ENCODE data around the gene DND1. TPM values are rescaled to one million over a fixed set of nuclear protein-coding genes. Genes with fewer than 3 reads are reported as not detected.

The DND1 gene
- total RNA-seq, 1 experiment from 2014 or later, result 1.8 TPM

DNA sequence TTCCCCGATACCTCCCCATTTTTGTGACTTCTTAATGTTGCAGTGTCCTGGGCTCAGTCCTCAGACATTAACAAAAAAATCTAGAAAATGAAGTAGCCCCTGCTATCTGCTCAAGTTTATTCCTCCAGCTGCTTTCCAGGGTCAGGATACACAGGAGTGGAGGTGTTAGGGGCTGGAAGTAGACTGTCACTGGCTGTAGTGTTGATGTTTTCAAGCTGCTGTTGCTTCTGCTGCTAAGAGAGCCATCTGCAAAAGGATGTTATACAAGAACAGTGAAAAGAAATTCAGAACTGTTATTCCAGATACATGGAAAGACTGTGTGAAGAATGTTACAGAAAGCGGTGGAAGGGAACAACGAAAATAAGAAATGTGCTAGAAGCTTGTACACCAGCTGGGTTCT lies 51.1 kb downstream of the DND1 start:
- BruUV-seq (replicated peaks), result no TSS peak
- in situ Hi-C loops (cut with HindIII; ENCODE audit: low pct_unique_long_range_greater_than_20kb, low sequenced_read_pairs) (no loop called here), intact Hi-C loops (cut with micrococcal nuclease; ENCODE audit: unreplicated experiment) (no loop called here)
- no peaks in the 10 kb centered on the region for H3K36me3 ChIP-seq (ENCODE audit: control insufficient read depth, insufficient read depth, low read length)
- no peaks in the 10 kb centered on the region for H3K4me1 ChIP-seq (ENCODE audit: control insufficient read depth, insufficient read depth, low read length)
- H3K9me3 ChIP-seq (ENCODE audit: control insufficient read depth, insufficient read depth, low read depth, low read length), result peaks cover 6% of the 10 kb centered on the region; the same call in 1 of the 2 replicates
- no peaks in the 10 kb centered on the region for H3K27me3 ChIP-seq (ENCODE audit: control insufficient read depth, insufficient read depth, low read length)
- ATAC-seq (no peak), DNase-seq (ENCODE audit: low read depth, low spot score) (no peak)
- ChIA-PET CTCF (no interaction called here), POLR2A (no interaction called here)
- TF ChIP-seq SIN3A (IDR thresholded peaks at IDR 0.05; ENCODE audit: borderline replicate concordance, insufficient read depth, low read depth, low read length) (no peak), POLR2AphosphoS5 (IDR thresholded peaks at IDR 0.05; ENCODE audit: low read depth, low read length) (no peak), TCF7L2 (IDR thresholded peaks at IDR 0.05; ENCODE audit: low read depth, low read length) (no peak), REST (IDR thresholded peaks at IDR 0.05; ENCODE audit: insufficient read depth in 1 of 2, low read depth in 2 of 2, low read length in 1 of 2) (no peak), CTCF (IDR thresholded peaks at IDR 0.05) (no peak)
- H3K4me3 ChIP-seq (ENCODE audit: low read depth in 2 of 2, low read length in 2 of 2), result no peak overlapping the region
- H3K27ac ChIP-seq (ENCODE audit: low read length), result no peak overlapping the region

Small RNA genes lying within 50 kb of the gene (microRNA-seq; reads per million reads assigned to microRNA genes)
- not detected for gene MIR3655 (ENCODE audit: unreplicated experiment)

Other genes with a start within 250 kb of the DND1 start
- 8.6 TPM for gene EIF4EBP3, start 125.9 kb downstream of the DND1 start, total RNA-seq (2021; ENCODE audit: unreplicated experiment)
- gene SRA1, start 116.1 kb downstream of the DND1 start, total RNA-seq (2021; ENCODE audit: unreplicated experiment), result 52.0 TPM
- 28.6 TPM for gene APBB3, start 109.0 kb downstream of the DND1 start, total RNA-seq (2021; ENCODE audit: unreplicated experiment)
- 96.7 TPM for gene SLC35A4, start 108.7 kb downstream of the DND1 start, total RNA-seq (2021; ENCODE audit: unreplicated experiment)
- 2.5 TPM for gene CD14, start 40.4 kb downstream of the DND1 start, total RNA-seq (2021; ENCODE audit: unreplicated experiment)
- gene TMCO6, start 34.1 kb downstream of the DND1 start, total RNA-seq (2021; ENCODE audit: unreplicated experiment), result 18.9 TPM
- gene NDUFA2, start 25.9 kb downstream of the DND1 start, total RNA-seq (2021; ENCODE audit: unreplicated experiment), result 81.7 TPM
- gene IK, start 25.7 kb downstream of the DND1 start, total RNA-seq (2021; ENCODE audit: unreplicated experiment), result 98.2 TPM
- gene WDR55, start 8.7 kb downstream of the DND1 start, total RNA-seq (2021; ENCODE audit: unreplicated experiment), result 49.2 TPM
- gene HARS1, start 17.8 kb upstream of the DND1 start, total RNA-seq (2021; ENCODE audit: unreplicated experiment), result 76.4 TPM
- 44.1 TPM for gene HARS2, start 17.9 kb upstream of the DND1 start, total RNA-seq (2021; ENCODE audit: unreplicated experiment)
- gene ZMAT2, start 26.9 kb upstream of the DND1 start, total RNA-seq (2021; ENCODE audit: unreplicated experiment), result 62.2 TPM
- not detected for gene PCDHA1, start 112.6 kb upstream of the DND1 start, total RNA-seq (2021; ENCODE audit: unreplicated experiment)
- not detected for gene PCDHA2, start 121.3 kb upstream of the DND1 start, total RNA-seq (2021; ENCODE audit: unreplicated experiment)
- not detected for gene PCDHA3, start 127.5 kb upstream of the DND1 start, total RNA-seq (2021; ENCODE audit: unreplicated experiment)
- gene PCDHA4, start 133.5 kb upstream of the DND1 start, total RNA-seq (2021; ENCODE audit: unreplicated experiment), result 3.1 TPM
- 0.10 TPM for gene PCDHA5, start 148.0 kb upstream of the DND1 start, total RNA-seq (2021; ENCODE audit: unreplicated experiment)
- 0.31 TPM for gene PCDHA6, start 154.4 kb upstream of the DND1 start, total RNA-seq (2021; ENCODE audit: unreplicated experiment)
- 0.15 TPM for gene PCDHA7, start 160.7 kb upstream of the DND1 start, total RNA-seq (2021; ENCODE audit: unreplicated experiment)
- 0.10 TPM for gene PCDHA8, start 167.6 kb upstream of the DND1 start, total RNA-seq (2021; ENCODE audit: unreplicated experiment)
- gene PCDHA9, start 174.8 kb upstream of the DND1 start, total RNA-seq (2021; ENCODE audit: unreplicated experiment), result 0.21 TPM
- 0.33 TPM for gene PCDHA10, start 182.3 kb upstream of the DND1 start, total RNA-seq (2021; ENCODE audit: unreplicated experiment)
- 0.08 TPM for gene PCDHA11, start 195.4 kb upstream of the DND1 start, total RNA-seq (2021; ENCODE audit: unreplicated experiment)
- 10.0 TPM for gene PCDHA12, start 201.7 kb upstream of the DND1 start, total RNA-seq (2021; ENCODE audit: unreplicated experiment)
- 1.0 TPM for gene PCDHA13, start 208.5 kb upstream of the DND1 start, total RNA-seq (2021; ENCODE audit: unreplicated experiment)